NCI-H82 (cell line): ENCODE measurements around the gene GLYATL1B.
"Not testable (repeated sequence)": the region's sequence is repeated elsewhere in the genome, so short reads cannot be mapped to it uniquely, and the experiment has no call there.

Experiments
- DNase-seq: peaks from one replicate; lab custom pipeline; 2025; lab: John Stamatoyannopoulos, UW

GLYATL1B gene, protein sequence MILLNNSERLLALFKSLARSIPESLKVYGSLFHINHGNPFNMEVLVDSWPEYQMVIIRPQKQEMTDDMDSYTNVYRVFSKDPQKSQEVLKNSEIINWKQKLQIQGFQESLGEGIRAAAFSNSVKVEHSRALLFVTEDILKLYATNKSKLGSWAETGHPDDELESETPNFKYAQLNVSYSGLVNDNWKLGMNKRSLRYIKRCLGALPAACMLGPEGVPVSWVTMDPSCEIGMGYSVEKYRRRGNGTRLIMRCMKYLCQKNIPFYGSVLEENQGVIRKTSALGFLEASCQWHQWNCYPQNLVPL

GRCh38 chr11:59086007-59086406 lies at the start of gene GLYATL1B:
Gene GLYATL1B (plus strand): TSS chr11:59086307. CDS start chr11:59086307, 0 bp downstream.
- DNase-seq: not testable (repeated sequence)

DNA sequence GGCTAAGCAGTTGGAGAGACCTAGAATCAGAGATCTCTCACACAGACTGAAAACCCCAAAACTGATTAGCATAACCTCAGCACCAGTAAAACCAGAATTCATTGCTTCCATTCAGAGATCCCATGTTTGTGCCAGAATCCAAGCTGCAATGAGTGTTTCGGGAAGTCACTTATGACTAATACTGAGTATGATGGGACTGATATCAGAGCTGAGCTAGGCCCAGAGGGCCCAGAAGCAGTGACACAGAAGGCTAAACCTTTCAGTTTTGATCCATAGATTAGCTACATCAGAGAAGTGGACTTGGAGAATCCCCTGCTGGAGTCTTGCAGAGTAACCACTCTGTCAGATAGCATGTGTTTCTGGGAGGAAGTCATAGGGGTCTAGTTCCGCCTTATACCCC lies 49.6 kb upstream of the GLYATL1B start:
- not testable (repeated sequence) for DNase-seq

DNA sequence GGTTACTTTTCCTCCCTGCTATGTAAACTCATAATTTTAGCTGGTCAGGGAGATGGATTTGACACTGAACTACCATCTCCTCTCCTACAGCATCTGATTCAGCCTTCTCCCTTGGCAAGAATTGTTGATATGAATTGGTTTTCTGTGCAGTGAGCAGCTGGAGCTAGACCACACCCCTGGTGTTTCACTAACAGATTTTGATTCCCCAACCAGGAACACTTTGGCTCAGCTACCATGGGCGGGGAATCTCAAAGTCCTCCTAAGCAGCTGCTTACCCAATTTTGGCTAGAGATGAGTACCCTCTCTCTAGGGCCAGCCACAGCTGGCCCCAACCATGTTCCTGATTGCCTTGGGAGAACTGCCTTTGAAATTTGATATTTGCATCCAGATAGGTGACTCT lies 48.7 kb upstream of the GLYATL1B start:
- not testable (repeated sequence) for DNase-seq

- no peak for DNase-seq
Observed at GRCh38 chr11:59040607-59041006, 45.5 kb upstream of the GLYATL1B start.

- DNase-seq: not testable (repeated sequence)
Observed at GRCh38 chr11:59051383-59051782, 34.7 kb upstream of the GLYATL1B start.

- DNase-seq: not testable (repeated sequence)
Observed at GRCh38 chr11:59052355-59052754, 33.8 kb upstream of the GLYATL1B start.

DNA sequence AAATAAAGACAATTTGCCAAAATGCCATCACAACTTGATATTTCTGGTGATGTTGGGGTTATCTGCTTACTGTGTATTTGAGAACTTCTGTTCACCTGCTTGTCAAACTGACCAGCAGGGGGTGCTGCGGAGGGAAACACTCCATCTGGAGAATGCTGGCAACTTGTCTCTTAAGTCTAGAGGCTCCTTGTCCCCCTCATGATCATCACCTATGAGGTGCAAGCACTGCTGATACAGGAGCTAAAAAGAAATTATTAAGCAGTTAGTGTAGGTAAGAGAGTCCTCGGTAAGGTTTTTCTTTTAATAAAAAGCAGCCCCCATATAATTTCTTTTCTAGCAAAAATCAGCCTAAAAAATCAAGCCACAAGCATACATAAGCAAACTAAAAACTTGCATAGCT lies 32.7 kb upstream of the GLYATL1B start:
- peak; percentile 62 for DNase-seq

DNA sequence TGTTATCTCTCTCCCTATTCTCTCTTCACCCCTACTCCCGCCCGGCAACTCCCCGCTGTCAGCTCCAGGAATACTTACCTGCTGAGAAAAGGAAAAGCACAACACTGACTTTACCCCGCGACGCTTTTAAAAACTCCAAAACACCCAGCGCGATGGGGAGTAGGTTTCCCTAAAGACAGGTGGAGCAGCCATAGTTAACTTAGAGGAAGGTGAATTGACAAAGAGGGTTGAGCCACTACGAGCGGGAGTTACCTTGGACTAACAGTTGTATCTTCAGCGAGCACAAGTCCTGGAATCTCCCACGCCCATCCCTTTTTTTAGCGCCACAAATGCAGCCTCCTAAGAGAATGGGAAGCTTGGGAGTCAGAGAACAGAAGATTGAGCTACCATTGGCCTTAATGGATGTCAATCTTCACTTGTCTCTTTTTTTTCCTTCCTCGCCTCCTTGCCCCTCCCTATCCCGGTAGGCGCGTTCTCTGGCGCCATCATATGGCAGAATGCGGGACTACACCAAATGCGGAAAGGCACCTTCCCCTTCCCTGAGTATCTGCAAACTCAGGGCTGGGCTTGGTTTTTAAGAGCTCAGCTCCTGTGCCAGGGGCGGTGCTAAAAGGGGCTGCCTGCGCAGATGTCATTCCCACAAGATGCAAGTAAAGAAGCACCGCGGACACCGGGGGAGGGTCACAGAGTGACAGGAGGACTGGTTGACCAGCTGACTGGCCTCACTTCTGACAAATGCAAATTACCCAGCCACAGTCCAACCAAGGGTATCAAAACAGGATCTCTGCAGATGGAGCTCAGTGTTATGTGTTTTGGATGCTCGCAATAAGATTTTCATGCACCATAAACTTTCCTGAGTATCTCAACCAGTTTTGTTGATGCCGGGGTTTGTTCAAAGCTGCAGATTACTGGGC lies 27.7 kb upstream of the GLYATL1B start:
- DNase-seq: peak; percentile 90

- DNase-seq: not testable (repeated sequence)
Observed at GRCh38 chr11:59060096-59060495, 26.0 kb upstream of the GLYATL1B start.

DNA sequence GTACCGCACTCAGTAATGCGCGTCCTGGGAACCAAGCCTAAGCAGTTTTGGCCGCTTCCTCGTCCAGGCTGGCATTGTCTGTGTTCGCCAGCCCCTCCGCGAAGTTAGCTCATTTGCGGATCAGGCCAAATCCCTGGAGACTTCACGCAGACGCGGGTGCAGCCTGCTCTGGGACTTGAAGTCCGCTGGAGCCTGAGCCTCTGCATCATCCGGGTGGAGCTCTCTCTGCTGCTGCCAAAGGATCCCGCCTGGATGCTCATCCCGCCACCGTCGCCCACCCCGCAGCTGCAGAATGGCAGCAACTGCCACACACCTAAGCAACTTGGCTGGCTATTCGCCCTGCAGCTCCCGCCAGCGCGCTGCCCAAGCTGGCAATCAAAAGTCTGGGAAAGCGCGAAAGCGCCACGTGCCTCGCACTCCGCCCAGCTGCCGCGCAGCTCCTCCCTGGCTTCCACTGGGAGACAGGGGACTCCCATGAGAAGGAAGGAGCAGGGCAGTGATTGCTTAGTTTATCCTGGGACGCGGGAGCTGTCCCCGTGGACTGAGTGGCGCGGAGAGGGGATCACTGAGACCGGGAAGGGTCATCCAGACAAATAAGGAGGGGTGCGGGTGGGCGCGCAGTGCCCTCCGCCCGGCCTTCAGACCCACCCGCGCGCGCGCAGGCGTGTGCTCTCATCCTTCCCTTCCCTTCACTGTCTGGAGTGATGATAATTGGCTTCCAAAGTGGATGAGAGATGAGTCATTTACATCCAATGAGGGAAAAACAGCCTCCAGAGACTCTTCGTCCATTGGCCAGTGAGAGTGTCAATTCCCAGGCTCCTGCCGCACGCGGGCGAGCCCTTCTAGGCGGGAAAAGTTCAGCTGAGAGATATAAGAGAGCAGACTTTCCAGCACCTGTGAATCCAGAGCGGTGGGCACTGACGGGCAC lies 23.2 kb upstream of the GLYATL1B start:
- DNase-seq: peak; percentile 37

- DNase-seq: not testable (repeated sequence)
Observed at GRCh38 chr11:59063996-59064727, 21.9 kb upstream of the GLYATL1B start.

GRCh38 chr11:59069087-59069486 lies 17.0 kb upstream of the GLYATL1B start:
- DNase-seq: no peak

DNA sequence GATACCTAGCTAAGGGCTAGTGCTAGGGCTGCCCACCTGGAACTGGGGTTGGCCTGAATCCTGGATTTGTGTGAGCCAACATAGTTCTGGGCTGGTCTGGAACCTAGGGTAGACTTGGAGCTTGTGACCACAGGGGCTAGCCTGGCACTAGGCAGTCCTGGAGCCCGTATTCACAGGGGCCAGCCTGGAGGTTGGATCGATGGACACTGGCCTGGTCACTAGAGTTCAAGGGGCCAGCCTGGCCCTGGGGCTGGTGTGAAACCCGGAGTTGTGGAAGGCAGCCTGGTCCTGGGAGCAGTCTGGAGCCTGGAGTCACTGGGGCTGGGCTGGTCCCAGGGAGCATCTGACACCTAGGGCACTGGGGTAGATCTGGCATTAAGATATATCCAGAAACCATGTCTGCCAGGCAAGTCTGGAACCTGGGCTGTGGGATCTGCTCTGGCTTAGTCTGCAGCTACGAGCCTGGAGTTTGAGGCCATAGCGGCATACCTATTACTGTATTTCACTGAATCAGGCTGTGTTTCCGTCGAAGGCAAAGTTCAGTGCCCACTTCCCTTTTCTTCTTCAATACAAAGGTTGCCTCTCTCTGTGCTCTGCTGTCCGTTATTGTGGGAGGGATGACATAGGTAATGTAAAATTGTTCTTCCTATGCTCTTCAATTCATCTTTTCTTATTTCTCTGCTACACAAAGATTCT lies 9.1 kb upstream of the GLYATL1B start:
- no peak for DNase-seq

DNA sequence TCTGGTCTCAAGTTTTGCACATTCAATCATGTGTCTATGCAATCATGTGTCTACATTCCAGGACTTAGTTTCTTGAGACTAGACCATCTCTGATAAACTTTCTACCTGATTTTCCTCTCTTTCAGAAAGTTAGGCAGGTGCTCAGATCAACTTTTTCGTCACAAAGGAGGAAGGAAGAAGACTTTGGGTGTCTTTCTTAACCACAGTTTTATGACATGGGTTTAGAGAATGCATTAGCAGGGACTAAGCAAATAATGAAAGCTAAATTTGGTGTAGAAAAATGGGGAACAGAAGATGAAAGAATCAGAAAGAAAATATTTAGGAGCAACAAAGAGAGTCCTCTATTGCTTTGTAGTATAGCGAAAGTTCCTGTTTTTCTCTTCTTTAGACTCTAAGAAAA lies 7.7 kb upstream of the GLYATL1B start:
- no peak for DNase-seq

DNA sequence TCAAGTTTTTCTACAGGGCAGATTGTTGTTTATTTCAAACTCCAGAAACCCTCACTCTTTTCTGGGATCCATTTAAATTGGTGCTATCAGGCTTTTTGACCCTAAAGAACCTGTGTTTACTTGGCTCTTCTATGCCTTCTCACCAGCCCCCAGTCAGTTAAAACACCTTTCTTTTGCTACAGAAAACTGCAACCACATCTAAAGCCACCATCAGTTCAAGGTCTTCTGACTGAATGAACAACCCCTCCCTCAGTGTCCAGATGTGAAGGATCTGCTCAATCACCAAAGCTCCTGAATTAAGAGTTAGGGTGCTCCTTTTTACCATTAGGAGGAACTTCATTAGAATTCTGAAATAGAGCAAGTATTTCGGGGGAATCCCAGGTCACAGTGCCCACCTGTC lies 7.0 kb upstream of the GLYATL1B start:
- no peak for DNase-seq

GRCh38 chr11:59080421-59080820 lies 5.7 kb upstream of the GLYATL1B start:
- not testable (repeated sequence) for DNase-seq

DNA sequence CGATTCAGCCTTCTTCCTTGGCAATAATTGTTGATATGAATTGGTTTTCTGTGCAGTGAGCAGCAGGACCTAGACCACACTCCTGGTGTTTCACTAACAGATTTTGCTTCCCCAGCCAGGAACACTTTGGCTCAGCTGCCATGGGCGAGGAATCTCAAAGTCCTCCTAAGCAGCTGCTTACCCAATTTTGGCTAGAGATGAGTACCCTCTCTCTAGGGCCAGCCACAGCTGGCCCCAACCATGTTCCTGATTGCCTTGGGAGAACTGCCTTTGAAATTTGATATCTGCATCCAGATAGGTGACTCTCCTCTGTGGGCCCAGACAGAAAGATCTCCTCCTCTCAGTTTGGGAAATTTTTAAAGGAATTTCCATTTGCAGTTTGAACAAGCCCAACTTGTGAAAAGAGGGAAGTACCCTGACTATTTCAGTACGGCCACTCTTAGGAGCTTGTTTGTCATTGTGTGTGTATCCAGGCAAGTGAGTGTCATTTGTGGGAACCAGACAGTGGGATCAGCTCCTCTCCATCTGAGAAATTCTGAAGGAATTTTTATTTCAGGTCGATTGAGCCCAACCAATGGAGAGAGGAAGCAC lies 4.6 kb upstream of the GLYATL1B start:
- DNase-seq: not testable (repeated sequence)

- DNase-seq: no peak
Observed at GRCh38 chr11:59088162-59088561, 2.1 kb downstream of the GLYATL1B start.

- DNase-seq: not testable (repeated sequence)
Observed at GRCh38 chr11:59093576-59093975, 7.5 kb downstream of the GLYATL1B start.

GRCh38 chr11:59095225-59095624 lies 9.1 kb downstream of the GLYATL1B start:
- not testable (repeated sequence) for DNase-seq
